GM19239 (cell line): ENCODE measurements around the gene C6.
"Not testable (repeated sequence)": the region's sequence is repeated elsewhere in the genome, so short reads cannot be mapped to it uniquely, and the experiment has no call there.

Experiments used
- DNase-seq: peaks from one replicate; pipeline ENCODE4 v3.0.0; 2011; ENCODE audit warnings: low spot score; ENCODE audit not compliant: insufficient read length
- FAIRE-seq: peaks from 2 replicates; lab custom pipeline; 2011; peaks lifted over from hg19 to GRCh38; lab: Jason Lieb, UNC

C6 gene

GRCh38 chr5:41201082-41201772 is 12.1 kb downstream of the C6 start:
- DNase-seq = no peak
- no peak for FAIRE-seq

DNA sequence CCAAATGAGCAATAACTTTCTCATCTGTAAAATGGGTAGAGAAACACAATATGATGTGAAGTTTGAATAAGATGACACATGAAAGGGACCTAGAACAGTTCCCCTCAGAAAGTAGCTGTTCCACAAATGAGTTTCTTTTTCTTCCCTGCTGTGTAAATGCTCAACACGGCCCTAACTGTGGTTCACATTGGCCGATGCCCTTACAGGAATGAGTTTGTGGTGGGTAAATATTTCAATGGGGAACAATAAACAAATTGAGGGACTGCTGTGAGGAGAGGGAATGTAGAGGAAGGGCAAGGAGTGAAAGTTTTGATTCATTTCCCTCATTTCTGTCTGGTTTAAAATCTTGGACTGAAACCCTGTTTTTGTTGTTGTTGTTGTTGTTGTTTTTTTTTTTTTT is 12.8 kb downstream of the C6 start:
- DNase-seq (no peak), FAIRE-seq (no peak)

DNA sequence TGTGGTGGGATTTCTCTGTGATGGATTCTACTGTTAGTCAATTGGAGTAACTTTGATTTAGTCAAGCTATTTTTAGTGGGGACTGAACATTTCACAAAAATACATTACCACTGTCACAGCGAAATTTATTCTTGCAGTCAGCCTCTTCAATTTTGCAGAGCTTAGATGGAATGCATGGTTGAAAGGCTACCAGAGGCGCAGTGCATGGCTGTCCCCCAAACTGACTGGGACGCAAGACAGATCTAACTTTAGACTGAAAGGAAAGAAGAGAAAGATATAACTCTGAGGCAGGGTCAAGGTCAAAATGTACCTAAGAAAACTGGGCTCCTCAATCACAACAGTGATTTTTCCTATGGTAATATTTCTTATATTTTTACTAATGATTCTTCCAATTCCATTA is 13.7 kb downstream of the C6 start:
- FAIRE-seq (no peak), DNase-seq (no peak)

GRCh38 chr5:41196197-41196596 is 17.1 kb downstream of the C6 start:
- DNase-seq (no peak), FAIRE-seq (no peak)

- FAIRE-seq = no peak
- no peak for DNase-seq
Measured at GRCh38 chr5:41195228-41195627, 18.1 kb downstream of the C6 start.

DNA sequence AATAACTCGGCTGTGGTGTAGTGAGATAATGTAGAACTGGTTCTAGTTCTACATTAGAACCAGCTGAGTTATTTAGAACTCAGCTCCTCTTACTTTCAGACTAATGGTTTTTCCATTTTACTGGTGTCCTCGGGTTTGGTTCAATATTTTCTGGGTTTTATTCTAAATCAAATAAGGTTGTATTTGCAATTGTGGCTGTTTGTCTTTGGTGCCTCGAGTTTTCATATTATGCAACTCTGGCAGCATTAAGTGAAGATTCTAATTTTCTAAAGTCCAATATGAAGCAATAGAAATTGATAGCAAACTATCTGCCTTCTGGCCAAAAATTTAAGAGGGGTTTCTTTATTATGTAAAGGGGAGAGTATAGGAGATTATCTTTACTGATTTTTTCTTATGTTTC is 19.0 kb downstream of the C6 start:
- DNase-seq = no peak
- FAIRE-seq = no peak

DNA sequence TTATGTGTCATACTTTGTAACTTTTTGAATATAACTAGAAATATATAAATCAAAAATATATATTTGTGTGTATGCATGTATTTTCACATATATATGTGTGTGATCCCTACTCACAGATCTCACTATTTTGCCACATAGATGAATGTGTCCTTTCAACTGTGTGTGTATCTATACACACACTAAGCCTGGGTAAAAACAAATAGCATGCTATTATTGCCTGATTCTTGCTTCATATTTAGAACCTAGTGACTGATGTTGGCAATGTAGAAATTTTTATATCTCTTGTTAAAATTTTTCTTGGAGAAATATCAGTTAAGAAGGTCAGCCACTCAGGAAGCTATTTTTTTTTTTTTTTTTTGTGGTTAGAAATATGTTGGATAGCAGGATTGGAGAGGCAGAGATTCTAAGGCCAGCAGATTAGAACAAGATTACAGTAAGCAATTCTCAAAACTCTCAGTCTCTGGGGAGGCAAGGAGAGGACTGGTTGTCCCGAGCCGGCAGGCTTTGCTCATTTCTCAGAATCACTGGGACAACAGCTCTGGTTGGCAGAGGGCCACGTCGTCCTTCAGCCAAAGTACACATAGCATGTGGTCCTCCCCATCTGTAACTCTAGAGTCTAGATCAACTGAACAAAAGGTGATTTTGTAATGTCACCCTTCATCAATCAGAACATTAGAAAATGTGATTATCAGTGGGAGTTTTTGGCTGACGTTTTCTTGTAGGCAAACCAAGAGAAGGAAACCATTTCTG is 19.7 kb downstream of the C6 start:
- DNase-seq (no peak), FAIRE-seq (no peak)

GRCh38 chr5:41191249-41191648 is 22.1 kb downstream of the C6 start:
- DNase-seq (no peak), FAIRE-seq (no peak)

- no peak for DNase-seq
- no peak for FAIRE-seq
Measured at GRCh38 chr5:41186143-41186542, 27.2 kb downstream of the C6 start.

GRCh38 chr5:41183331-41183730 is 30.0 kb downstream of the C6 start:
- not testable (repeated sequence) for DNase-seq, FAIRE-seq

DNA sequence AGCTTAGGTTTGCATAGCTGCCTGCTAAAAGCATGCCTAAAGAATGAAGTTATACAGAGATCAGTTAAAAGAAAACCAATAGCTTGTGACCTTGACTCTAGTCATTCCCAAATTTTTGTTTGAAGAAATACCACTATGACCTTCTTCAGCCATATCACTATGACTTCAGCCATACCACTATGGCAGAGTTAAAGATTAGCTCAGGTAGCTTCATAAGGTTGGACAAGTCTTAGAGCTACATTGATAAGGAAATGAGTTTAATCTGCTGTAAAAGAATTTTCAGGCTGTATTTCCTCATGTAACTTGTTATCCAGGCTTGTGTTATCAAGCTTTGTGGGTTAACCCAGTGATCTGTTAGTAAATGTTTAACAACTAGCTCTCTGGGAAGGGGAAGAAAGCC is 30.7 kb downstream of the C6 start:
- FAIRE-seq = no peak
- no peak for DNase-seq

GRCh38 chr5:41181691-41182564 is 31.4 kb downstream of the C6 start:
- DNase-seq (no peak), FAIRE-seq (no peak)

- no peak for DNase-seq
- FAIRE-seq = no peak
Measured at GRCh38 chr5:41176952-41177351, 36.4 kb downstream of the C6 start.

GRCh38 chr5:41172012-41172411 is 41.3 kb downstream of the C6 start:
- DNase-seq (no peak), FAIRE-seq (no peak)

DNA sequence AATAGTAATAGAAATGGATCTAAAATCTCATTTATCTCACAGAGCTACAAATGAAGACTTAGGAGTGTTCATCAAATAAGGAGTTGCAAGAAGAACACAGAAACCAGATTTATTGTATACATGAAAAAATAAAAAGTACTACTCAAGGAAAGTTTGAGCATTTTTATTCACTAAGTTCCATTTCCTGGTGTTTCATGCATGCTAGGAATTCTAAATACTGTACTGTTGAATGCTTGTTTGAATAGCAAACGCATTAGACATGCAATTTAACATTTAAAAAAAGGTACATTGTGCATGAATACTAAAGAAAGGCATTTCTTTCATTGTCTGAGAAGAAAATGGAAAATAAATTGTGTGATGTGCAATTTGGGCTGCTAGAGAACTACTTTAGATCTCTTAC is 52.1 kb downstream of the C6 start:
- FAIRE-seq (no peak), DNase-seq (no peak)

DNA sequence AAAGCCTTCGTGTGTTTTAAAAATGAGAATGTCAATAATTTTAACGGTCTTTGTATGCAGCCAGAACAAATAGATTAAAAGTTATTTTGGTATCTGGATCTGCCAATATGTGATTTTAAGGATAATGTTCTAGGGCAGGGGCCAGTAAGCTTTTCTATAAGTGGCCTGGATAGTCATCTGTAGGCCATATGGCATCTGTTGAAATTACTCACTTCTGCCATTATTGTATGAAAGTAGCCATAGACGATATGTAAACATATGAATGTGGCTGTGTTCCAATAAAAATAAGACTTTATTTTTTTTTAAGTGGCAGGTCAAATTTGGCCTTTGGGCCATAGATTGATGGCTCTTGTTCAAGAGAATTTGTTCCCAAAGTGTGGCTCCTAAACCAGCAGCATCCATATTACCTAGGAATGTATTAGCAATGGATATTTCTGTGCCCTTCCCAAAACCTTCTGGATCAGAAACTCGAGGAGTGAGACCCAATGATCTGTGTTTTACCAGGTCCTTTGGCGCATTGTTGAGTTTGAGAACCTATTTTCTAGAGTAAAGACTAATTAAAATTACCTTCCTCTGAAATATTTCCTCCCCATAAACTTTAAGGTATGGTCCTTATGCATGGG is 55.9 kb downstream of the C6 start:
- FAIRE-seq (no peak), DNase-seq (no peak)

- no peak for FAIRE-seq
- DNase-seq = no peak
Measured at GRCh38 chr5:41156739-41157138, 56.6 kb downstream of the C6 start.

DNA sequence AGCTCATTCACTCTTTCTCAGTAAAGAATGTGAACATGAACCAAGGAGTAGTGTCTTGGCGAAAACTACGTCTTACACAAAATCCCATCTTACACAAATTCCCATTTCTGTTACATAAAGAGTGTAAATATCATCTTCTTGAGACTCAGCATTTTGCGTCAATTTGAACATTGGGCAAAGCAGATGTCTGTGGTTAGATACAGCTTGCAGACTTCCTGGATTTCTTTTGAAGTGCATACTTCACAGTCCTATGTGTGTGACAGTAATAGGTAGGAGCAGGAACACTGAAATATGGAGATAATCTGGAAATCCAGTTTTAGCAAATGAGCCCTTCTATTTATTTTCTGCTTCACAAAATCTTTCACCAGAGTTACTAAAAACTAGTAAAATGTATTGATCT is 58.8 kb downstream of the C6 start:
- FAIRE-seq (no peak), DNase-seq (no peak)

DNA sequence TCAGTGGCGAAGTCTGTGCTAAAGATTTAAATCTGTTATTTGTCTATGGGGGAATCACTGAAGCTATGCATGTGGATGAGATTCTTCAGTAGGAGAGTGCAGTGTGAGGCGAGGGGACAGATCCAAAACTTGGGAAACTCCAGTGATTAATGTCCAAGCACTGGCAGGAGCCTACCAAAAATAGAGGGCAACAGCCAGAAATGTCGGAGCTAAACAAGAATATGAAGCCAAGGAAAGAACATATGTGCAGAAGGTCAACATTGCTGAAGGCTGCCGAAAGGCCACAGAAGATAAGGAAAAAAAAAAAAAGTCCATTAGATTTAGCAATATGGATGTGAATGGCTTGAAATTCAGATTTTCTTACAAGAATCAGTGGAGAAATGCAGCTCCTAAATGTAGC is 61.8 kb downstream of the C6 start:
- no peak for FAIRE-seq
- DNase-seq = no peak

DNA sequence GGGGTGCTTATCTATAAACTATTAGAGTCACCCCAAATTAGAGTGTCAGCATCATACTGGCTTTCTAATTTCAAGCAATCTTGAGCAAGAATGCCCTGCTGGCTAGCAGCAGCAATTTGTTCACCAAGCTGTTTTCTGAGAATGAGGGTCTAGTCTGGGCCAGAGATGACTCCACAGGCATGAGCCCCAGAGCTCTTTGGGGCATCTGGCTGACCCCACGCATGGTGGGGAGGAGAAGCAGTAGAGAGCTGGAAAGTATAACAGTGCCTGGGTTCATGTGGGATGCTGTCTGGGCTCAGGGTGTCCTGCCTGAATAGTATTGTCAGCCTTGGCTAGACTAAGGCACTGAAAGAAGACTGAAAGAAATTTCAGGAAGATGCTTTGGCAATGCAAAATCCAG is 64.9 kb downstream of the C6 start:
- FAIRE-seq = no peak
- DNase-seq = no peak

- FAIRE-seq (no peak), DNase-seq (no peak)
Measured at GRCh38 chr5:41145306-41145705, 68.0 kb downstream of the C6 start.
